GM12878 (cell line): Measurements from ENCODE around the gene RICTOR. TPM values are rescaled to one million over a fixed set of nuclear protein-coding genes. Genes with fewer than 3 reads are reported as not detected.

Experiments used
- ATAC-seq: fragments of 200-7000 bp; cut with Tn5 transposase; 3 replicates; pipeline ENCODE4 v1.9.1; 2020; ENCODE audit warnings: mild to moderate bottlenecking, moderate library complexity
- BruUV-seq: library from RNA; stranded (reverse); fragments of 400-500 nt; replicated peaks from 2 replicates; lab custom pipeline; 2021; lab: Mats Ljungman, UMichigan
- CTCF ChIA-PET: fragments of 300-600 bp; sonication (Branson Sonifier 250); formaldehyde crosslinking; extraction: SDS; loops from one replicate; lab custom pipeline; 2021; ENCODE audit warnings: inconsistent platforms; lab: Yijun Ruan, JAX
- POLR2A ChIA-PET: fragments of 350-600 bp; formaldehyde crosslinking; extraction: SDS; loops from one replicate; lab custom pipeline; 2021; ENCODE audit warnings: inconsistent platforms; lab: Charles Lee
- RAD21 ChIA-PET: fragments of 300-600 bp; sonication (Branson Sonifier 250); formaldehyde crosslinking; loops from one replicate; lab custom pipeline; 2023; ENCODE audit warnings: antibody characterized with exemption; ENCODE audit not compliant: unreplicated experiment; lab: Charles Lee
- SMC1A ChIA-PET: fragments of 300-600 bp; sonication (Branson Sonifier 250); formaldehyde crosslinking; loops from one replicate; lab custom pipeline; 2023; ENCODE audit not compliant: unreplicated experiment, uncharacterized antibody; lab: Charles Lee
- DNase-seq: peaks from one replicate; pipeline ENCODE4 v3.0.0-alpha.2; 2011; ENCODE audit warnings: low read depth, low spot score
- FAIRE-seq: peaks from 3 replicates; lab custom pipeline; 2011; peaks lifted over from hg19 to GRCh38; lab: Jason Lieb, UNC
- H2AFZ ChIP-seq: 2 replicates; pipeline ENCODE4 v1.6.0; 2011; ENCODE audit warnings: low read depth, low read length, control low read depth; ENCODE audit not compliant: control insufficient read depth
- H3K27ac ChIP-seq: 2 replicates; pipeline ENCODE4 v1.5.1; 2011; ENCODE audit warnings: control low read depth; ENCODE audit not compliant: control insufficient read depth, insufficient read depth
- H3K27me3 ChIP-seq, 2 experiments: replicated peaks in 1 of 2; 2 replicates each; pipeline versions ENCODE4 v1.6.0 to v1.6.1; 2011; ENCODE audit warnings: low read length in 1 of 2; ENCODE audit not compliant: control insufficient read depth in 2 of 2, insufficient read depth in 2 of 2
- H3K36me3 ChIP-seq, 2 experiments: 2 replicates each; pipeline ENCODE4 v1.5.1; 2011; ENCODE audit warnings: low read length in 1 of 2; ENCODE audit not compliant: control insufficient read depth in 2 of 2, insufficient read depth in 2 of 2
- H3K4me1 ChIP-seq: 2 replicates; pipeline ENCODE4 v1.6.1; 2011; ENCODE audit warnings: mild to moderate bottlenecking, low read length, moderate library complexity, mixed read lengths; ENCODE audit not compliant: control insufficient read depth, insufficient read depth
- H3K4me2 ChIP-seq: 2 replicates; pipeline ENCODE4 v1.6.0; 2011; ENCODE audit warnings: control low read depth; ENCODE audit not compliant: control insufficient read depth, insufficient read depth
- H3K4me3 ChIP-seq: fragments of 200-600 bp; sonication (generic); 2 replicates; pipeline ENCODE4 v1.5.1; 2016
- H3K79me2 ChIP-seq: 2 replicates; pipeline ENCODE4 v1.6.0; 2011; ENCODE audit warnings: low read length; ENCODE audit not compliant: control insufficient read depth, insufficient read depth
- H3K9ac ChIP-seq: 2 replicates; pipeline ENCODE4 v1.8.0; 2011; ENCODE audit warnings: low read length, control low read depth, mixed read lengths; ENCODE audit not compliant: control insufficient read depth, insufficient read depth
- H3K9me3 ChIP-seq: replicated peaks from 3 replicates; pipeline ENCODE4 v1.5.1; 2011; ENCODE audit warnings: mild to moderate bottlenecking, low read length; ENCODE audit not compliant: control insufficient read depth, insufficient read depth
- H4K20me1 ChIP-seq: 2 replicates; pipeline ENCODE4 v1.6.0; 2011; ENCODE audit not compliant: control insufficient read depth, insufficient read depth
- CREM ChIP-seq: IDR thresholded peaks from 2 replicates; pipeline ENCODE4 v1.6.1; 2014; ENCODE audit warnings: antibody characterized with exemption, low read depth
- FOXK2 ChIP-seq: fragments of 450-650 bp; IDR thresholded peaks from 2 replicates; pipeline ENCODE4 v1.6.1; 2017; ENCODE audit warnings: mild to moderate bottlenecking, moderate library complexity
- HCFC1 ChIP-seq: fragments of 150-350 bp; IDR thresholded peaks from 2 replicates; pipeline ENCODE4 v1.6.1; 2014; ENCODE audit warnings: low read length
- JUNB ChIP-seq: IDR thresholded peaks from 2 replicates; pipeline ENCODE4 v1.6.1; 2016; ENCODE audit warnings: antibody characterized with exemption, mild to moderate bottlenecking
- MYB ChIP-seq: fragments of 150-350 bp; IDR thresholded peaks from 2 replicates; pipeline ENCODE4 v1.6.1; 2014; ENCODE audit warnings: mild to moderate bottlenecking, low read depth, low read length, borderline replicate concordance
- PRDM15 ChIP-seq: fragments of 450-650 bp; formaldehyde crosslinking; IDR thresholded peaks from 2 replicates; pipeline ENCODE4 v1.4.0; 2020; ENCODE audit warnings: mild to moderate bottlenecking, moderate library complexity
- SMC3 ChIP-seq: IDR thresholded peaks from 2 replicates; pipeline ENCODE4 v1.6.1; 2011; ENCODE audit warnings: low read length, improper control_type of control experiment, borderline replicate concordance
- ZNF207 ChIP-seq: fragments of 450-650 bp; IDR thresholded peaks from 2 replicates; pipeline ENCODE4 v1.6.1; 2014; ENCODE audit warnings: antibody characterized with exemption, mild to moderate bottlenecking, borderline replicate concordance
- WGBS: methylation state at CpG from one replicate; pipeline ENCODE4 v1.1.6; 2016; ENCODE audit warnings: low lambda C conversion rate; ENCODE audit not compliant: insufficient replicate concordance, insufficient coverage; ENCODE audit errors: missing lambda C conversion rate; 5-methylcytosine and 5-hydroxymethylcytosine counted together
- in situ Hi-C: fragments of 300-500 bp; cut with MboI; formaldehyde crosslinking; loops from 9 replicates; pipeline ENCODE4 v1.14.3; 2018; ENCODE audit warnings: mixed read lengths
- intact Hi-C: fragments of 100-400 bp; cut with micrococcal nuclease; formaldehyde crosslinking; loops from one replicate; pipeline ENCODE4 v1.14.2; 2022; ENCODE audit not compliant: unreplicated experiment
- polyA plus RNA-seq, 11 experiments: library from polyadenylated mRNA; depleted of rRNA in 4 of 11; unstranded in 6 of 11; stranded (reverse) in 5 of 11; fragments of >200 nt; fragmentation: Nextera tagmentation in 4 of 11; fragmentation: Illumina TruSeq in 1 of 11; extraction: Ambion mirVana in 4 of 11; extraction: Trizol in 1 of 11; gene quantifications; 1 replicate in 1 of 11; 2 replicates in 10 of 11; pipeline versions ENCODE4 v1.2.1 to v1.2.3, GENCODE V29; 2011 to 2016; ENCODE audit warnings: inconsistent platforms in 2 of 11, missing spikeins in 2 of 11, low read depth in 1 of 11
- total RNA-seq, 4 experiments: library from RNA; depleted of rRNA in 3 of 4; stranded (reverse); fragments of >200 nt in 3 of 4; fragmentation: Illumina TruSeq in 1 of 4; extraction: Trizol in 1 of 4; gene quantifications; 2 replicates each; pipeline versions ENCODE4 v1.2.1 to v1.2.3, GENCODE V29; 2013 to 2021

Gene RICTOR
- total and polyA plus RNA-seq, 10 of the 15 experiments (the other 5 are each of a cell fraction or from before 2014, with no cell fraction given): 2.7 to 23.0 (median 6.9) TPM

GRCh38 chr5:38916802-38917201 is 157.4 kb downstream of the RICTOR start:
- FAIRE-seq (no peak), ATAC-seq (no peak), DNase-seq (no peak)
- ChIA-PET CTCF (no interaction called here), RAD21 (interaction anchor here (0.5 kb wide), 1 partner anchor 98 kb away, joined by 5 read pairs; no protein-coding TSS in a partner anchor), POLR2A (no interaction called here), SMC1A (no interaction called here)
- BruUV-seq: no TSS peak
- Histone ChIP-seq H3K79me2 (no peaks in the 10 kb centered on the region), H3K4me1 (no peaks in the 10 kb centered on the region), H3K27ac (no peak overlapping the region), H4K20me1 (no peaks in the 10 kb centered on the region), H3K9ac (no peak overlapping the region), H2AFZ (no peak overlapping the region), H3K4me3 (no peak overlapping the region), H3K27me3 (no peaks in the 10 kb centered on the region), H3K4me2 (no peak overlapping the region), H3K36me3 (no peaks in the 10 kb centered on the region), H3K9me3 (no peaks in the 10 kb centered on the region)
- WGBS: 28% methylated on average over 7 of the region's 7 CpGs
- intact Hi-C loops: no loop called here
- no peak for TF ChIP-seq MYB
- TF ChIP-seq FOXK2: no peak
- no peak for TF ChIP-seq JUNB
- no peak for TF ChIP-seq ZNF207
- no peak for TF ChIP-seq PRDM15 (CRISPR knock-in tag)
- TF ChIP-seq SMC3: no peak
- TF ChIP-seq CREM: no peak
- TF ChIP-seq HCFC1: no peak
- in situ Hi-C loops: no loop called here
